PFSK-1 (cell line): ENCODE data around the gene ATP8B4.

ENCODE experiments used
- POLR2AphosphoS5 ChIP-seq: IDR thresholded peaks from 2 replicates; pipeline ENCODE4 v1.6.1; 2012; ENCODE audit warnings: low read depth, mild to moderate bottlenecking, control low read depth, low read length, moderate library complexity
- REST ChIP-seq, 2 experiments: IDR thresholded peaks; 2 replicates each; pipeline versions ENCODE4 v1.6.1 to v1.8.0; 2011 to 2012; ENCODE audit warnings: low read depth in 2 of 2, low read length in 2 of 2, control low read depth in 1 of 2, inconsistent platforms in 1 of 2, mild to moderate bottlenecking in 1 of 2, moderate library complexity in 1 of 2; ENCODE audit not compliant: insufficient read depth in 1 of 2
- TAF1 ChIP-seq: IDR thresholded peaks from 2 replicates; pipeline ENCODE4 v1.6.1; 2012; ENCODE audit warnings: low read length, control low read depth, borderline replicate concordance; ENCODE audit not compliant: insufficient read depth

- TF ChIP-seq REST (IDR thresholded peaks at IDR 0.05; ENCODE audit: insufficient read depth in 1 of 2, low read depth in 2 of 2, low read length in 2 of 2) (no peak), TAF1 (no peak), POLR2AphosphoS5 (no peak)
Measured at GRCh38 chr15:50141856-50142255, 22.8 kb upstream of the ATP8B4 start.
